ENCODE results near the gene PCDHGA4.

- TF ChIP-seq FOXP2 (optimal IDR thresholded peaks at IDR 0.05; ENCODE audit: control extremely low read depth, extremely low read length, insufficient read depth) (no peak), POLR2AphosphoS5 (IDR thresholded peaks at IDR 0.05; ENCODE audit: borderline replicate concordance, low read depth, low read length) (no peak), EZH2 (IDR thresholded peaks at IDR 0.05) (no peak)
Measured at GRCh38 chr5:141389153-141390042, 34.6 kb downstream of the PCDHGA4 start.

All from SK-N-MC (cell line).